ENCODE measurements around the gene MAST4.

- TF ChIP-seq EZH2 (IDR thresholded peaks at IDR 0.05; ENCODE audit: insufficient read depth, poor library complexity, severe bottlenecking), result no peak
- TF ChIP-seq EZH2phosphoT487 (IDR thresholded peaks at IDR 0.05; ENCODE audit: insufficient read depth, low read depth), result no peak
These were observed 131.9 kb downstream of the MAST4 start for GRCh38 chr5:66728049-66728448.
